GM19193 (cell line): Measurements from ENCODE around the gene SOBP.

Experiments
- POLR2A ChIP-seq: IDR thresholded peaks from 4 replicates; pipeline ENCODE4 v1.6.1; 2011; ENCODE audit not compliant: insufficient read depth, insufficient read length; ENCODE audit errors: extremely low read depth

Gene SOBP

DNA sequence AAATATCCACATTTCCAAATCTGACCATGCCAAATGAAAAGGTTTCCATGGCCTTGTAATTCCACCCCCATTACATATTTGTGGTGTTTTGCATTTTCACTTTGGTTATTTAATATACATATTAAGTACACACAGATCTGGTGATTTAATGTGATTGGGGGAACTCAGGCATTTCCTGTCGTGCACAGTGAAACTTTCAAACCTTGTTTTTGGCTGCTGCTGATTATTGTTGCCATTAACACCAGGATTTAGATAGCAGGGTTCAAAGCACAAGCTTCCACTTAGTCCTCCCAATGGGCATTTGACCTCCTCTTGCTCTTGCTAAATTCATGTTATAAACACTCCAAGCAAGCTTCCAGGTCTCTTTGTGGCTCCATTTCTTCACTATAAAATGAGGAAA is 166.5 kb downstream of the SOBP start:
- TF ChIP-seq POLR2A = no peak

DNA sequence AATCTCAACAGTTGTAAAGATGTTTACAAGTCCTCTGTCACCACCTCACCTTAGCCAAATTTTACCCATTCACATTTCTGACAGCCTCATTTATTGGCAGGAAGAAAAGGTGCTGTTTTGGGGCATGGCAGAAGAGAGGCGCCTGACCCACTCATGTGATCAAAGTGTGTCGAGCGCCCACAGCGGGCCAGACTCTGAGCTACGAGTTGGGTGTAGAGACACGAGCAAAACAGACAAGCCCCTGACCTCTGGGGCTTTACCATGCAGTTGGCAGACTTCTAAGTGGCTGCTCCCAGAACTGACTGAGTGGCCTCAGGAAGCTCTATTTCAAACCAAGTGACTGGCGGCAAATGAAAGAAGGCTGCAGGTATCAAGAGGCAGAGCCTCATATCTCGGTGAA is 167.0 kb downstream of the SOBP start:
- TF ChIP-seq POLR2A = no peak

DNA sequence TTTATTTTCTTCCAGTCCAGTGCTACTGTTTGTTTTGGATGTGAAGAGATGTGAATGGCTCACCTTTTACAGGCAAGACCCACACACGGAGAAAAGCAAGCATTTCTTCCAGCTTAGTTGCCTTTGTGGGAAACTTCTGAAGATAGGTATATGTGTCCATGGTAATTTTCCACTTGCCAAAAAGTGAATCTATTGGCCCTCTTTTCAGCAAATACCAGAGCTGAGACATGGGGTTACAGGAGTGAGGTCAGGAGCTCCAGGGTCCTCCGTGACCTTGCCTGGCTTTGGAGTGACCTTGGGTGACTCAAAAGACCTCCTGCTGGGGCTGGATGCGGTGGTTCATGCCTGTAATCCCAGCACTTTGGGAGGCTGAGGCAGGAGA is 167.4 kb downstream of the SOBP start:
- no peak for TF ChIP-seq POLR2A

DNA sequence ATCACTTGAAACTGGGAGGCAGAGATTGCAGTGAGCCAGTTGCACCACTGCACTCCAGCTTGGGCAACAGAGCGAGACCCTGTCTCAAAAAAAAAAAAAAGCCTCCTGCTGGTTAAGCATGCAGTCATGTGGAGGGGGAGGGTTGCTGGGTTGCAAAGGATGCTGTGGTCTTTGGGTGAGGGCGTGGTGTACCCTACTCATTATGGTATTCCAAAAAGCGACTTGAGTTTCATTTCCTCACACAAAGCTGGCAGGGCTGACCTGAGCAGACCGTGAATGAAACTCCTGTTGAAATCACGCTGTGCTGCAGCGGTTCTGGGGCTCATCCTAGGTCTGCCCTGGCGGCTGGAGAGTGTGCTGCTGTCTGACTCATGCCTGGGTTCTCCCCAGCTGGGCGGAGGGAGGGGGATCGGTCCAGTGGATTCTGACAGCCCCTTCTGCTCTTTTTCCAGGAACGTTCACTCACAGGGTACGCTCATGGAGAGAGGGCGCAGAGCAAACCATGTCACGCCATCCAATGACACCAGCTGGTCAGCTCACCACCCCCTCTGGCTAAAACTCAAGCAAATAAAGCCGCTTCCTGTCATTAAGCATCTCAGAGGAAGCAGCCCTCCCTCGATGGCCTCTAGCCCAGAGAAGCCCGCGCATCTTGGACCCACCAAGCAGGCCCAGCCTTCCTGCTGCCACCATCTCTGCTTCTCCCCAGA is 168.0 kb downstream of the SOBP start:
- peak; percentile 81 for TF ChIP-seq POLR2A

DNA sequence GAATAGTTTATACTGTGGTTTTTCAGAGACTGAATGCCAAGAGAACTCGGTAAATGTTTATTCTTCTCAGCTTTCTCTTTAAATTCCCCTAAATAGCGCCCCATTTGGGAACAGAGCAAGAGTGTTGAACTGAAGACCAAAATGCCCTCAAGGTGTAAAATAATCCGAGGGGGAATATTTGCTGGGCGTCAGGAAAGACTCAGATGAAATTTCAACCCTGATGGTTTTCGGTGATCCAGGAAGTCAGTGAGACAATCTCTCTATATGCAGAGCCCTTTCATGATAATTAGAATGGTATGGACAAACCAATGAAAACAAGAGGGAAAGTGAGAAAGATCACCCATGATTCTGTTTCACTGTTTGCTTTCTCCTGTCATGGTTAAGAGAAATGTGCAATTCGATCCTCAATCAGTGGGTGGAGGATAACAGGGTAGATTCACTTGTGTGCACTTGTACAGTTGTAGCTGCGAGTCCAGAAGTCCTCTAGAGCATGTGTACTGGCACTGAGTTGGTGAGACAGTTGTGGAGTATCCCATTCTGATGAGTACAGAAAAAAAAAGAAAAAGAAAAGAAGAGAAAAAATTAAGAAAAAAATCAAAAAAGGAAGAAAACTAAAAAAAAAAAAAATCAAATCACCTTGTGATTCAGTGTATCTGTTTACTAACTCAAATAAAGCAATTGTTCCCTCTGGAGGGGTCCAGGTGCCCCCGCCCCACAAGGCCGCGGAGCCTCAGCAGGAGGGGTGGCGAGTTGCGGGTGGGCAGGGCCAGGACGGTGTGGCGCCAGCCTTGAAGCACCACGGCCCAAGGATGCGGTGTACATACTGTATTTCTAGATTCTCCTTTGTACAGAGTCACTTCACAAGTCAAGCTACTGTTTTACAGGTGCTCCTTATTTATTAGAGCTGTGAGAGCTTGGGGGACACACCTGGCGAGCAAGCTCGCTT is 169.3 kb downstream of the SOBP start:
- no peak for TF ChIP-seq POLR2A

DNA sequence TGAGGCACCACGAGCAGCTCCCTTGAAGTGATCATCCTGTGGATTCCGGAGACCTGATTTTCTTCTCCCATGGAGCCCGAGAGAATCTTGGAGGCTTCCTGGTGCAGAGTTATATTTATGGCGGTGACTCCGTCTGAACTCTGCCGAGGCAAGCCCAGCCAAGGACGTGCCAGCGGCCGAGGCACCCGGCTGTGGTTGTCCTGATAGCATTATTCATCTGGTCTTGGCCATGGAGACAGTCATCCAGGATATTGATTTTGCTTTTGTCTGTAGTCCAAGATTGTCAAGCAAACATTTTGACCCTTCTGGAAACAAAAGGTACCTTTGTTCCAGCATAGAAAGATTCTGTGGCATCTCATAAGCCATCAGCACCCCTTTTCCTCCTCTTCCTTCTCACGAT is 170.9 kb downstream of the SOBP start:
- no peak for TF ChIP-seq POLR2A

DNA sequence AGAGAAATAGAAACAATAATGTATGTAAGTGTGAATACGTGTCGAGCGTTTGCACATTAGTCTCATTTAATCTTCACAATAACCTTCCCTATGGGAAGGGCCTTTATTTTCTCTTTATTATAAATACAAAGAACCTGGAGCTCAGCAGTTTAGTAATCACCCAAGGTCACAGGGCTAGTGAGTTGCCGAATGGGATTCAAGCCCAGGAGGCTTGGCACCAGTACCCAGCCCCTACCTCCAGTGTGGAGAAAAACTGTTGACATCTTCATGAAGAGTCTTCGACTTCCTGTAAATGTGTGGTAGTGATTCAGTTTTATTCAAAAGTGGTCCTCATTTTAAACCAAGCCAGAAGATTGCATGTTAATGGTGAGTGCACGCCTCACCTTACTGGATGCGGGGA is 171.4 kb downstream of the SOBP start:
- no peak for TF ChIP-seq POLR2A

DNA sequence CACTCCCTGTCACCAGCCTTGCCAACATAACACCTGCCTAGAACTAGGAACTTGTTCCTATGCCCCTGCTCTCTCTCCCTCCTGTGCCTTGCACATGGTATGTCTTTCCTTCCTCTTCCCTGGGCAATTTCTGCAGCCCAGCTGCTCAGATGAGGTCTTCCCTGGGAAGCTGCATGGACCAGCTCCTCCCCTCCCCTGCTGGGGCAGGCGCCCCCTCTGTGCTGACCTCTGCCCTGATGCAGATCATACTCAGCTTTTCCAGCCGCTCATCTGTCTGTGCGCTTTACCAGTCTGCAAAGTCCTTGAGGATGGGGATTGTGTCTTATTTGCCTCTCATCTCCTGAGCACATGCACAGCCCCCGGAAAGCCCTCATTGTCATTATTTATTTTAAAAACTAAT is 172.4 kb downstream of the SOBP start:
- no peak for TF ChIP-seq POLR2A

DNA sequence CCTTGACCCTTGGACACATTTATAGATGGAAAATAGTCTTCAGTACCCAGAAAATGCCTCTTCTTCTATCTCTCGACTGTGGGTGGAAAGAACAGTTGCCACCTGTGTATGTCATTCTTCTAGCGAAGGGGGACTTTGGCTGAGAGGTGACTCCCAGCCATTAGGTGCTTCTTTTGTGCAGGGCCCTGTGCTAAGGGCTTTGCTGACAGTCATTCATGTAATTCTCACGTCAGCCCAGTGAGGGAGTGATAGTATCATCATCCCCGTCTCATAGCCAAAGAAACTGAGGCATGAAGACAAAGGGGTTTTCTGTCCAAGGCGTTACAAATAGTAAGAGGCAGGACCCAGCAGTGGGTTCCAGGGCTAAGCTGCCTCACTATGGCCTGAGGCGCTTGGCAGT is 173.4 kb downstream of the SOBP start:
- TF ChIP-seq POLR2A = no peak

DNA sequence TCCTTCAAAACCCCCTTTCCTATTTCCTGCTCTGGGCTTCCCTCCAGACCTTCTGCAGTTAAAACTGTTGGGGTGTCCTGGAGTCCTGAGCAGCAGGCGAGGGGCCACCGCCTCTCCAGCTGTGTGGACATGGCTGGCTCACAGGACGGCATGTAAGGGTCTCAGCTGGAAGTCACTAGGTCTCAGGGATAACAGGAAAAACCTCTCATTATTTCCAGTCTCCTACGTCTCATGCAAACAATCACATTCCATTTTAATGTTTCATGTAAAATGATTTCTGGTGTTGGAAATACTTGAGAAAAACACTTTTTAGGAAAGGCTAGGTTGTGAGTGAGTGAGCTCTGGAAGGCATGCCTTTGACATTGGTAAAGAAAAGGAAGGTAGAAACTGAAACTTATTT is 175.5 kb downstream of the SOBP start:
- no peak for TF ChIP-seq POLR2A

DNA sequence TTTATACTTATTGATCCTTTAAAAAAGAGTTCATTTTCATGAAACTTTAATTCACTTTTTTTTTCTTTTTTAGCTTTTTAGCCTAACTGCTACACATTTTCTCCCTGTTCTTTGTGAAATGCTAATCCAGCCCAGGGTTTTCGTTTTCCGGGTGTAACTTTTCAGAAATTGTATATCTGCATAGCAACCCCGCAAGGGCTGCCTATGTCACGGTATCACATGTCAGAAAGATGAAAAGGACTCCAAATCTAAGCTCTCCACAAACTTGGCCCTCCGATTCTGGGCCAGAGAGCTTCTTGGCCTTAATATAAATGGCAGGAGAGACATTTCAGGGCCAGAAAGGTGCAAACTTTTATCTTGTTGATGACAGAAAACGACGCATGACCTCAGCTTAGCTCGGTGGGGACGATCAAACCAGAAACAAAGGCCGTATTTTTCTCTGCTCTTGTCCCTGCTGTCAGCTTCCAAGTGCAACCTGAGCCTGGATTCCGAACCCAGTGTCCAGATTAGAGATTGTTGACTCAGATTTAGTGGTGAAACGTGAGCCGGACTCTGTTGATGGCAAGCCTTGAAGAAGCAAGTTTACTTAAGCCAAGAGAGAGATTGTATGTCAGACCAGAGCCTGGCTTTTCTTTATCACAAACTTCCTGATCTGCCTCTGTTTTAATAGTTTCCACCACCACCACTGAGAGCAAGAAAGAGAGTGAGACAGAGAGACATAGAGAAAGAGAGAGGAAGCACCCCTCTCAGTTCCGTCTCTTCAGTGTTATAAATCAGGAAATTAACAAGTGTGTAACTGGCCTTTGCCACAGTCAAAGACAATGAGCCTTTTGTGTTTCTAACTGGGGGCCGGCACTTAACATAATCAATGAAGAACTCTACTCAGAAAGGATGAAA is 176.4 kb downstream of the SOBP start:
- no peak for TF ChIP-seq POLR2A

DNA sequence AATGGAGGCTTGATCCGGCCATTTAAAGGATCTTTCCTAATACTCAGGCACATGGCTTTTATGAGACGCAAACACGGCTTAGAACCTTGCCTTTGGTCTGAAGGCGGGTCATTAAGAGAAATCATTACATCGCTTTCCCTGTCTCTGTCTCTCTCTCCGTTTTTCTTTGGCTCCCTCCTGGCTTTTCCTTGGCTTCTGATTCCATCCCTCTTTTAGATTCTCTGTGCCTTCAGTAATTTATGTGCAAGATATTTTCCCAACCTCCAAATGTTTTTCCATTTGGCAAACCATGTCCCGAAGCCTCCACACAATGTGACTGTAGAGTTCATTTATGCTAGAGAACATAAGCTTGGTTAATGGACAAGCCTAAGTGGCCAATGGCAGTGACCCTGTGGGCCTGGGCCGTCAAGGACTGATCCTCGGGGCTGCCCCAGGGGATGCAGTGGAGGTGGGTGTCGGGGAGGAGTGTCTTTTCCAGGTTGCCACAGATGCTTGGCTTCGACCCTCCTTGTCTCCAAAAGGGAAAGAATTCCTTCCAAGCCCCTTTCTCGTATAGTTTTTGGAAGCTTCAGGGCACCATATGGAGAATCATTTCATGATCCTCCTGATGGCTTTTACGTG is 177.2 kb downstream of the SOBP start:
- no peak for TF ChIP-seq POLR2A

DNA sequence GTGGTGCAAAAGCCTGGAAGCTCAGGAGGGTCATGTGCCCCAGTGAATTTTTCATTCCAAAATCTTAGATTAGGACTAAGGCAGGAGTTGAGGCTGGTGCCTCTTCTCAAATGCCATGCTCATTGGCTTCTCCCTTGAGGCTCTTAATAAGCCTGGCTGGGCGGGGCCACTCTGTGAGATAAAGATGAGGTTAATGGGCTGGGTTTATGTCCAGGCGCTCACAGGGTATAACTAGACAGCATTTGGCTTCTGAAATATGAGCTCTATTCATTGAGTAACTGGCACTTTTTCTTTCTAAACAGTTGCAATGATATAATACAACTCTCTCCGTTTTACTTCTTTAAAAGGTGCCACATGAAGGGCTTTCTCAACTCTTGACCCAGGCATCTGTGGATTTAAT is 177.9 kb downstream of the SOBP start:
- TF ChIP-seq POLR2A = no peak

DNA sequence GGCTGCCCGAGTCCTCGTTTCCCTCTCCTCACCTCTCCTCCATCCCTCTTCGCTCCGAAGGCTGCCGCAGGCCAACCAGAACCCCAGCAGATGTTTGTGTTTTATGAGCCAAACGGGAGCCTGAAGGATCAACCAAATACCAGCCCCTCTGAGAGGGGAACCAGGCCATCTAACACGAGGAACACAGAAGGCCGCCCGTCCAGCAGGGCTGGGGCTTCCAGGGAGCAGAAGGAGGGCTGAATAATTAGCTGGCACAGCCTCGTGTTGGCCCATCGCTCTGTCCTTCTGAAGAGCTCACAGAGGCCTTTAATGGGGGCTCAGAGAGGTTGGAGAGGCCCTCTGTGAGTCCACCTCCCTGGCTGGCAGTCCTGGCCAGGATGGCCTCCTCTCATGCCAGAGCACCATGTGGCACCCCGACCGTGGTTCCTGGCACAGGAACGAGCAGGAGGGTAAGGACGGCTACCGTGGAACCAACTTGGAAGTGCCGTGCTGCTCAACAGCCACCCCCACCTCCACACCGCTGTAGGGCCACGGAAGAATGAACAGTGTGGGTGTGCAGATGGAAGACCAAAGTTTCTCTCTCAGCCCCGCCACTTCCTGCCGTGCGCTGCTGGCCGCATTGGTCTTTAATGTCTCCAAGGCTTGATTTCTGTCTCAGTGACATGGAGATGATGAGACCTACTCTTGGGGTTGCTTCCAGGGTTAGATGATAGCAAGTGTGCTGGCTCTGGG is 179.0 kb downstream of the SOBP start:
- peak; percentile 32 for TF ChIP-seq POLR2A

DNA sequence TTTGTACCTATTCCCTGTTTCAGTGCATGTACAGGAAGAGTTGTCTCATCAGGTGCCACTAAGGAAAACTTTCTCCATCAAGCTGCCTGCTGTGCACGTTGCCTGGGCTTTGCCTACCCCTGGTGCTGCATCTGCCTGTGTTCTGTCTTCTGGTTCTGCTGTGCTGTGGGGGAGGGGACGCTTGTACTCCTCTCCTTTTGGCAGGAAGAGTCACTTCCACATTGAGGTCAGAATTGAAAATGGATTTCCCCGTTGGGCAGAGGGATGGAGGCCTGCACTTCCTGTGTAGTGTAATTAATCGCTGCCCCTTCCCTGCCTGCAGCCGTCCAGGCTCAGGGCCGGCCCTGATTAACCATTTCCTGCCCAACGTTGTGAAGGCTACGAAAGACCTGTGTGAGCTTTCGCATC is 180.9 kb downstream of the SOBP start:
- no peak for TF ChIP-seq POLR2A

DNA sequence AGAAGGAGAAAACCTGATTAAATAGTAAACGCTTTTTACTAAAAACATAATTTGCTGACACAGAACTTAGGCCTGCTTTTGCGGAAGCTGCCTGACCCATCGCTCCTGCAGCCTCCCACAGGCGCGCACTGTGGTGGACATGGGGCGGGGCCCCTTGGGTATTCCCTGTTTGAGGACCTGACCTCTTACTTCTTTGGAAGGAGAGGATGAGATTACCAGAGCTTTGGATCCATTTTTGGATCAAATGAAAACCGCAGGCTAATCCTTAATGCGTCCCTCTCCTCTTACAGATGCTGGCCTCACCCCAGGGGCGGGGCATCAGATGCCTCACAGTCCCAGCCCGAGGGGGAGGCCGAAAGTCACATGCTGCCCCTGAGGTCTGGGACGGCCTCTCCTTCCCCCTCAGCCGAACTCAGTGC is 183.2 kb downstream of the SOBP start:
- TF ChIP-seq POLR2A = no peak
